Muscle of back (tissue), 11 donors: ENCODE measurements around the gene TACSTD2. TPM values are rescaled to one million over a fixed set of nuclear protein-coding genes. Genes with fewer than 3 reads are reported as not detected.
"Not testable (repeated sequence)": the region's sequence is repeated elsewhere in the genome, so short reads cannot be mapped to it uniquely, and the experiment has no call there.

Experiments
- DNase-seq, 3 donors: peaks; one replicate each; pipeline versions ENCODE4 v3.0.0 to v3.0.0-alpha.2; 2013
- polyA plus RNA-seq, 10 donors: library from polyadenylated mRNA; unstranded; fragments of 120-200 nt; gene quantifications; one replicate each; pipeline ENCODE4 v1.2.1, GENCODE V29; 2013; ENCODE audit not compliant: insufficient read length in 10 of 10

TACSTD2 gene
- polyA plus RNA-seq, 10 donors: 0.13 to 8.7 (median 0.27) TPM

- no peak for DNase-seq
Measured at GRCh38 chr1:58568271-58568860, 8.7 kb downstream of the TACSTD2 start.

GRCh38 chr1:58566339-58566738 is 10.7 kb downstream of the TACSTD2 start:
- DNase-seq: no peak

- DNase-seq: not testable (repeated sequence)
Measured at GRCh38 chr1:58563715-58564114, 13.3 kb downstream of the TACSTD2 start.

- no peak for DNase-seq
Measured at GRCh38 chr1:58561633-58562032, 15.4 kb downstream of the TACSTD2 start.

- DNase-seq: no peak
Measured at GRCh38 chr1:58555393-58555792, 21.7 kb downstream of the TACSTD2 start.

- no peak for DNase-seq
Measured at GRCh38 chr1:58551186-58552140, 25.6 kb downstream of the TACSTD2 start.

GRCh38 chr1:58549291-58549690 is 27.8 kb downstream of the TACSTD2 start:
- not testable (repeated sequence) for DNase-seq

- no peak for DNase-seq
Measured at GRCh38 chr1:58548371-58548770, 28.7 kb downstream of the TACSTD2 start.

- peak; percentile 97 to 99 (median 98) for DNase-seq
Measured at GRCh38 chr1:58546520-58547308, 30.3 kb downstream of the TACSTD2 start, which contains the start of gene OMA1. Gene OMA1 (minus strand): TSS chr1:58546726. CDS start chr1:58539294, 7,432 bp downstream.

GRCh38 chr1:58545591-58546519 is 31.2 kb downstream of the TACSTD2 start:
- DNase-seq: peak; percentile 67 to 92 (median 81)

GRCh38 chr1:58543260-58543659 is 33.8 kb downstream of the TACSTD2 start:
- DNase-seq: no peak

- no peak for DNase-seq
Measured at GRCh38 chr1:58539553-58539952, 37.5 kb downstream of the TACSTD2 start.

GRCh38 chr1:58538821-58539220 is 38.2 kb downstream of the TACSTD2 start:
- DNase-seq: no peak

GRCh38 chr1:58531842-58532241 is 45.2 kb downstream of the TACSTD2 start:
- DNase-seq: not testable (repeated sequence)

- no peak for DNase-seq
Measured at GRCh38 chr1:58529284-58529683, 47.8 kb downstream of the TACSTD2 start.

- peak in 1 of 3 donors; percentile 10 for DNase-seq
Measured at GRCh38 chr1:58528518-58528917, 48.5 kb downstream of the TACSTD2 start.
